Sigmoid colon (tissue), 7 donors: Measurements from ENCODE around the gene GHDC. TPM values are rescaled to one million over a fixed set of nuclear protein-coding genes. Genes with fewer than 3 reads are reported as not detected.

Source experiments
- DNase-seq: peaks from one replicate; pipeline ENCODE4 v3.0.0-alpha.2; 2019
- H3K27ac ChIP-seq, 4 donors: fragments of 200-600 bp; sonication (generic); one replicate each; pipeline ENCODE4 v1.5.1; 2016 to 2019; ENCODE audit warnings: mild to moderate bottlenecking in 1 of 4
- H3K27me3 ChIP-seq, 3 donors: fragments of 200-600 bp; sonication (generic); one replicate each; pipeline ENCODE4 v1.5.1; 2019; ENCODE audit warnings: mild to moderate bottlenecking in 1 of 3
- H3K36me3 ChIP-seq, 4 donors: fragments of 200-600 bp; sonication (generic); one replicate each; pipeline ENCODE4 v1.5.1; 2016 to 2019
- H3K4me1 ChIP-seq, 4 donors: fragments of 200-600 bp; sonication (generic); one replicate each; pipeline ENCODE4 v1.5.1; 2017 to 2019
- H3K4me3 ChIP-seq, 4 donors: fragments of 200-600 bp; sonication (generic); one replicate each; pipeline ENCODE4 v1.5.1; 2017 to 2019; ENCODE audit warnings: mild to moderate bottlenecking in 2 of 4, moderate library complexity in 1 of 4
- H3K9me3 ChIP-seq, 4 donors: fragments of 200-600 bp in 3 of 4; sonication (generic) in 3 of 4; one replicate each; pipeline versions ENCODE4 v1.5.1 to v1.6.1; 2013 to 2019
- CTCF ChIP-seq, 4 experiments: fragments of 450-650 bp in 3 of 4; fragments of 200-600 bp in 1 of 4; IDR thresholded peaks; one replicate each; pipeline ENCODE4 v1.5.1; 2016 to 2019; ENCODE audit warnings: antibody characterized with exemption in 4 of 4, mild to moderate bottlenecking in 3 of 4, moderate library complexity in 2 of 4
- EP300 ChIP-seq, 4 donors: sonication (generic); formaldehyde crosslinking; IDR thresholded peaks; one replicate each; pipeline ENCODE4 v1.6.1; 2017; ENCODE audit warnings: antibody characterized with exemption in 4 of 4
- POLR2A ChIP-seq, 2 donors: fragments of 450-650 bp; IDR thresholded peaks; one replicate each; pipeline ENCODE4 v1.6.1; 2016; ENCODE audit warnings: antibody characterized with exemption in 2 of 2, mild to moderate bottlenecking in 2 of 2, moderate library complexity in 2 of 2
- POLR2AphosphoS5 ChIP-seq, 4 donors: sonication (generic); formaldehyde crosslinking; IDR thresholded peaks; one replicate each; pipeline ENCODE4 v1.6.1; 2017; ENCODE audit warnings: antibody characterized with exemption in 4 of 4
- WGBS, 2 donors: extraction: QIAGEN DNeasy Blood & Tissue Kit; methylation state at CpG; one replicate each; pipeline ENCODE4 v1.1.7; 2013; 5-methylcytosine and 5-hydroxymethylcytosine counted together
- intact Hi-C: fragments of 100-400 bp; cut with DNase I; formaldehyde crosslinking; loops from one replicate; pipeline ENCODE4 v1.15.1; 2023
- polyA plus RNA-seq, 3 donors: library from polyadenylated mRNA; stranded (reverse); fragments of 200-250 nt; gene quantifications; one replicate each; pipeline ENCODE4 v1.2.3, GENCODE V29; 2013
- total RNA-seq, 4 donors: library from RNA; depleted of rRNA; stranded (reverse); fragments of >200 nt; gene quantifications; one replicate each; pipeline ENCODE4 v1.1.0, GENCODE V29; 2016
- donor health status: healthy with polysubstance abuse.
- donor health status: Bipolar disorder and iron deficiency.
- donor health status: healthy.

GHDC gene
- total and polyA plus RNA-seq, 7 donors = 5.8 to 76.0 (median 32.1) TPM

- DNase-seq = no peak
- WGBS, 2 donors = 92 to 94% methylated on average over 19 of the region's 19 CpGs
- no peaks in the 10 kb centered on the region for H3K9me3 ChIP-seq
- no peak for TF ChIP-seq POLR2AphosphoS5 (IDR thresholded peaks at IDR 0.05)
- TF ChIP-seq CTCF (IDR thresholded peaks at IDR 0.05) = no peak
- no peak for TF ChIP-seq EP300 (IDR thresholded peaks at IDR 0.05)
- no peak for TF ChIP-seq POLR2A (IDR thresholded peaks at IDR 0.05)
- H3K4me1 ChIP-seq = no peaks in the 10 kb centered on the region
- H3K36me3 ChIP-seq = no peaks in the 10 kb centered on the region
- no peak overlapping the region for H3K4me3 ChIP-seq
- no peaks in the 10 kb centered on the region for H3K27me3 ChIP-seq
- intact Hi-C loops = no loop called here
- H3K27ac ChIP-seq = no peak overlapping the region
These were observed 28.0 kb downstream of the GHDC start for GRCh38 chr17:42166196-42166763.

DNA sequence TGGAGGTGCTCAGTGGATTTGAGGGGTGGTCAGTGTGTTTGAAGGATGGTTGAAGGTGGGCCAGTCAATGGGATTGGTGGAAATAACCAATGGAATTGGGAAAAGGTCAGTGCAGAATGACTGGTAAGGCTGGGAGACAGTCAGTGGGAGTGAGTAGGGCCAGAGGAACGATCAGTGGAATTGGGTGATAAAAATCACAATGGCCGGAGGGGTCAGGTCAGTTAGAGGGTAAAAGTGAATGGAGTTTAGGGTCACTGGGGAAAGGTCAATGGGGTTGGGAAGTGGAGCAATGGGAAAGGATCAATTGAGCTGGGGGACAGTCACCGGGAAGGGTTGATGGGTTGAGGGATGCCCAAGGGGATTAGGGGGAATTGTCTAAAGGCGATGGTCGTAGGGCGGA is 28.5 kb downstream of the GHDC start:
- no peak for DNase-seq
- Histone ChIP-seq H3K9me3 (no peaks in the 10 kb centered on the region), H3K36me3 (no peaks in the 10 kb centered on the region), H3K27ac (no peak overlapping the region), H3K4me3 (no peak overlapping the region), H3K27me3 (no peaks in the 10 kb centered on the region), H3K4me1 (no peaks in the 10 kb centered on the region)
- 91 to 92% methylated on average over 6 of the region's 6 CpGs for WGBS, 2 donors
- TF ChIP-seq POLR2AphosphoS5 (IDR thresholded peaks at IDR 0.05) = no peak
- no peak for TF ChIP-seq CTCF (IDR thresholded peaks at IDR 0.05)
- TF ChIP-seq POLR2A (IDR thresholded peaks at IDR 0.05) = no peak
- TF ChIP-seq EP300 (IDR thresholded peaks at IDR 0.05) = no peak
- intact Hi-C loops = no loop called here

- Histone ChIP-seq H3K27me3 (no peaks in the 10 kb centered on the region), H3K9me3 (no peaks in the 10 kb centered on the region), H3K36me3 (no peaks in the 10 kb centered on the region), H3K27ac (no peak overlapping the region), H3K4me3 (no peak overlapping the region), H3K4me1 (no peaks in the 10 kb centered on the region)
- TF ChIP-seq EP300 (IDR thresholded peaks at IDR 0.05) = no peak
- intact Hi-C loops = no loop called here
- WGBS, 2 donors = 65 to 72% methylated on average over 22 of the region's 22 CpGs
- DNase-seq = no peak
These were observed 30.4 kb downstream of the GHDC start for GRCh38 chr17:42163696-42164407.

DNA sequence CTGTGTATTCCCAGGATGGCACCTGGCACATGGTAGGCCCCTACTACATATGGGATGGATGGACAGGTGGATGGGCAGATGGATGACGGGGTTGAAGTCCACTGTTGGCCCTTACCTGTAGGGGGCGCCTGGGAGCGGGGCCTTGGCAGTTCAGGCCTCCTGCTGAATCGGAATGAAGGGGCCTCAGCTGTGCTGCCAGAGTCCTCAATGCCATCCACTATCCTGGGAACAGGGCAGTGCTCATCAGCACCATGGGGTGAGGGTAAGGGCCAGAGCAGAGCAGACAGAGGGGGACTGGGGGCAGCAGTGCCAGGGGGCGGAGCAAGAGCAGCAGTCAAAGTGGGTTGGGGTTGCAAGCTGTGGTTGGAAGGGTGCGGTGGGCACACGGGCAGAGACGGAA is 31.2 kb downstream of the GHDC start:
- DNase-seq = no peak
- no peaks in the 10 kb centered on the region for H3K27me3 ChIP-seq
- no peaks in the 10 kb centered on the region for H3K9me3 ChIP-seq
- intact Hi-C loops = no loop called here
- no peaks in the 10 kb centered on the region for H3K36me3 ChIP-seq
- H3K27ac ChIP-seq = no peak overlapping the region
- TF ChIP-seq POLR2A (IDR thresholded peaks at IDR 0.05) = no peak
- no peak for TF ChIP-seq EP300 (IDR thresholded peaks at IDR 0.05)
- TF ChIP-seq CTCF (IDR thresholded peaks at IDR 0.05) = no peak
- no peak for TF ChIP-seq POLR2AphosphoS5 (IDR thresholded peaks at IDR 0.05)
- WGBS, 2 donors = 58 to 63% methylated on average over 8 of the region's 8 CpGs
- H3K4me3 ChIP-seq = no peak overlapping the region
- H3K4me1 ChIP-seq = no peaks in the 10 kb centered on the region

DNA sequence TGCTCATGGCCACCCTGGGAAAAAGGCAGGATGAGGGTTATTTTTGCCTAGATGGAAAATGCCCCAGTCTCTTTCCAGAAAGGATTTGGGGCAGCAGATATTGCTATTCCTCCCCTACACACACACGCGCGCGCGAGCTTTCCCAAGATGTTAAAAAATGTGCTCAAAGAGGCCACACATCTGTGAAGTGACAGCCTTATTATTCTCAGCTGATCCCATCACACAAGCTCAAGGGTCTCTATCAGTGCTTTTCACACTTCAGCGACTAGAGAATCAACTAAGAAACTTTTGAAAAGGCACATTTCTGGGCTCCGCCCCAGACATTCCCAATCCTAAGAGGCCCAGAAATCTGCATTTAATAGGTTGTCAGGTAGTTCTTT is 33.8 kb downstream of the GHDC start:
- 95 to 96% methylated on average over 7 of the region's 7 CpGs for WGBS, 2 donors
- peaks cover 0 to 2% (median 2%) of the 10 kb centered on the region in 4 donors for H3K4me1 ChIP-seq
- no peaks in the 10 kb centered on the region for H3K27me3 ChIP-seq
- no peak for DNase-seq
- intact Hi-C loops = no loop called here
- no peaks in the 10 kb centered on the region for H3K36me3 ChIP-seq
- TF ChIP-seq POLR2A (IDR thresholded peaks at IDR 0.05) = no peak
- TF ChIP-seq POLR2AphosphoS5 (IDR thresholded peaks at IDR 0.05) = no peak
- TF ChIP-seq CTCF (IDR thresholded peaks at IDR 0.05) = no peak
- no peak for TF ChIP-seq EP300 (IDR thresholded peaks at IDR 0.05)
- no peak overlapping the region for H3K4me3 ChIP-seq
- H3K27ac ChIP-seq = no peak overlapping the region
- H3K9me3 ChIP-seq = no peaks in the 10 kb centered on the region
